HG03108 (cell line): ENCODE data around the gene ARHGAP6.
A peak's percentile ranks its signal among the peaks of the same experiment; 100 is the strongest.

Experiments
- ATAC-seq: cut with Tn5 transposase; IDR thresholded peaks from one replicate; pipeline ENCODE4 v1.9.1; 2021; ENCODE audit warnings: moderate library complexity; ENCODE audit not compliant: unreplicated experiment

The ARHGAP6 gene

GRCh38 chrX:11119313-11119943 lies 546.3 kb downstream of the ARHGAP6 start:
- no peak for ATAC-seq

DNA sequence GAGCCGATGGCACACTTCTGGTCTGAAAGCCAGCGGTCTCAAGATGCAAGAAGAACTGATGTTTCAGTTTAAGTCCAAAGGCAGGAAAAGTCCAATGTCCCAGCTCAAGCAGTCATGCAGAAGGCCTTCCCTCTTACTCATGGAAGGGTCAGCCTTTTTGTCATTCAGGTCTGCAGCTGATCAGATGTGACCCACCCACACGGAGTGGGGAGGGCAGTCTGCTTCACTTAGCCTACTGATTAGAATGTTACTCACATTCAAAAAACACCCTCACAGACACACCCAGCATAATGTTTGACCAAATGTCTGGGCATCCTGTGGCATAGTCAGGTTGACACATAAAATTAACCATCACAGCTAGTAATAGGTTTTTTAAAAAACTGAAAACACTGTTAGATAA lies 548.0 kb downstream of the ARHGAP6 start:
- no peak for ATAC-seq

- no peak for ATAC-seq
Measured at GRCh38 chrX:11113731-11114130, 552.0 kb downstream of the ARHGAP6 start.

DNA sequence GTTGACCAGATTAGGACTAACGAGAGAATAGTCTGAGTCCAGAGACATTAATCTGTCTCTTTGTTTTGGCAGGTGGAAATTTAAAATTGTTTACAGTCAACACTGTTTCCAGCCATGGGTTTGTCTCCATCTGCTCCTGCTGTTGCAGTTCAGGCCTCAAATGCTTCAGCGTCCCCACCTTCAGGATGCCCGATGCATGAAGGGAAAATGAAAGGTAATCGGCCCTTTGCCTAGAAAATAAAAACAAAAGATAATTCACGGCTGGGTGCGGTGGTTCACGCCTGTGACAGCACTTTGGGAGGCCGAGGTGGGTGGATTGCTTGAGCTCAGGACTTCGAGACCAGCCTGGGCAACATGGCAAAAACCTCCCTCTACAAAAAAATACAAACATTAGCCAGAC lies 553.8 kb downstream of the ARHGAP6 start:
- no peak for ATAC-seq

GRCh38 chrX:11111037-11111851 lies 554.5 kb downstream of the ARHGAP6 start, which contains the start of gene HCCS:
Gene HCCS, plus strand, starts transcription at chrX:11111332. Its CDS starts 729 bp downstream, at chrX:11112061.
- peak; percentile 93 for ATAC-seq

GRCh38 chrX:11109968-11110367 lies 555.8 kb downstream of the ARHGAP6 start:
- ATAC-seq: no peak

DNA sequence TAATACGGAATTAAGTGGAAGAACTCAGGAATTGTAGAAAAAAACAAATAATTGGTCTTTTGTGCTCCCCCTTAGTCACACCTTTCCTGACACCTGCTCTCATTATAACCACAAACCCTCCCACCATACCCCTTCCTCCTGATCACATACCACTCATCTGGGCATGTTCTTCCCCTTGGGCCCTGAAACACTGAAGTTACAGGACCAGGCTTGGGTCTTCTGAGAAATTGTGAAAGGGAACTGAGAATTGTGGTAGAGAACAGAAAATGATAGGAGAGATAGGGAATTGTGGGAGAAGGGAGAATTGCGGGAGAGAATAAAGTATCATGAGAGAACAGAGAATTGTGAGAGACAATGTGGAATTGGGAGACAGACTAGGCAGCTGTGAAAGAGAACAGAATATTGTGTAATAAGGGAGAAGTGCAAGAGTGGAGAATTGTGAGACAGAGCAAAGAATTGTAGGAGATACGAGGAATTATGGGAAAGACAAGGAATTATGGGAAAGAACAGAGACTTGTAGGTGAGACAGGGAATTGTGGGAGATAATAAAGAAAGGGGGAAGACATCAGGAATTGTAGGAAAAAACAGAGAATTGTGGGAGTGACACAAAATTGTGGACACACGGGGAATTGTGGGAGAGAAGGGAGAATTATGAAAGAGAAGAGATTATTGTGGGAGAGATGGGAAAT lies 557.3 kb downstream of the ARHGAP6 start:
- no peak for ATAC-seq

- ATAC-seq: no peak
Measured at GRCh38 chrX:11105080-11105479, 560.6 kb downstream of the ARHGAP6 start.

- no peak for ATAC-seq
Measured at GRCh38 chrX:11103751-11104150, 562.0 kb downstream of the ARHGAP6 start.

GRCh38 chrX:11103006-11103405 lies 562.7 kb downstream of the ARHGAP6 start:
- ATAC-seq: no peak

- ATAC-seq: no peak
Measured at GRCh38 chrX:11100281-11101035, 565.3 kb downstream of the ARHGAP6 start.

- ATAC-seq: no peak
Measured at GRCh38 chrX:11099465-11099864, 566.3 kb downstream of the ARHGAP6 start.

- ATAC-seq: no peak
Measured at GRCh38 chrX:11097933-11098332, 567.8 kb downstream of the ARHGAP6 start.

DNA sequence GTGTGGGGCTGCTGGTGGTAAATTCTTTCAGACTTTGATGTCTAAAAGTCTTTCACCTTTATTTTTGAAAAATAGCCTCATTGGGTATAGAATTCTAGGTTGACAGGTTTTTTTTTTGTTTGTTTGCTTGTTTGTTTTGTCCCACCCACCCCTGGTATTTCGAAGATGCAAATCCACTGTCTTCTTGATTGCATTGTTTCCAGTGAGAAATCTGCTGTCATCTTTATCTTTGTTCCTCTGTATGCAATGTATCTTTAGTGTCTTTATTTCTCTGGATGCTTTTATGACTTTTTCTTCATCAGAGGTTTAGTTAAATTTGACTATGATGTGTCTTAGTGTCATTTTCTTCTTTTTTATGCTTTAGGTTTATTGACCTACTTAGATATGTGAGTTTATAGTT lies 575.9 kb downstream of the ARHGAP6 start:
- no peak for ATAC-seq
